Measurements from ENCODE around the gene TRAPPC12.
"Not testable (repeated sequence)": the region's sequence is repeated elsewhere in the genome, so short reads cannot be mapped to it uniquely, and the experiment has no call there.

Gene TRAPPC12

GRCh38 chr2:3433776-3434400, 54.4 kb downstream of the TRAPPC12 start:
- DNase-seq: no peak

- DNase-seq: no peak
Observed at GRCh38 chr2:3434654-3435053, 55.2 kb downstream of the TRAPPC12 start.

GRCh38 chr2:3435445-3435844, 56.0 kb downstream of the TRAPPC12 start:
- peak; percentile 75 for DNase-seq

- no peak for DNase-seq
Observed at GRCh38 chr2:3440477-3440876, 61.0 kb downstream of the TRAPPC12 start.

GRCh38 chr2:3441465-3441864, 62.0 kb downstream of the TRAPPC12 start:
- DNase-seq: no peak

- no peak for DNase-seq
Observed at GRCh38 chr2:3442185-3442584, 62.7 kb downstream of the TRAPPC12 start.

GRCh38 chr2:3443083-3443482, 63.6 kb downstream of the TRAPPC12 start:
- no peak for DNase-seq

- no peak for DNase-seq
Observed at GRCh38 chr2:3443506-3444084, 64.1 kb downstream of the TRAPPC12 start.

- DNase-seq: no peak
Observed at GRCh38 chr2:3445891-3446290, 66.4 kb downstream of the TRAPPC12 start.

GRCh38 chr2:3446381-3446780, 66.9 kb downstream of the TRAPPC12 start:
- no peak for DNase-seq

GRCh38 chr2:3447186-3447585, 67.7 kb downstream of the TRAPPC12 start:
- DNase-seq: not testable (repeated sequence)

- peak; percentile 89 for DNase-seq
Observed at GRCh38 chr2:3447789-3448317, 68.4 kb downstream of the TRAPPC12 start.

- DNase-seq: not testable (repeated sequence)
Observed at GRCh38 chr2:3448441-3448911, 69.0 kb downstream of the TRAPPC12 start.

- DNase-seq: no peak
Observed at GRCh38 chr2:3449086-3449485, 69.6 kb downstream of the TRAPPC12 start.

- DNase-seq: no peak
Observed at GRCh38 chr2:3449936-3450335, 70.4 kb downstream of the TRAPPC12 start.

- DNase-seq: no peak
Observed at GRCh38 chr2:3450385-3451010, 71.0 kb downstream of the TRAPPC12 start.

GRCh38 chr2:3451169-3451568, 71.7 kb downstream of the TRAPPC12 start:
- no peak for DNase-seq

- DNase-seq: no peak
Observed at GRCh38 chr2:3451926-3452671, 72.6 kb downstream of the TRAPPC12 start.

- no peak for DNase-seq
Observed at GRCh38 chr2:3453190-3453999, 73.9 kb downstream of the TRAPPC12 start.

GRCh38 chr2:3454005-3454404, 74.5 kb downstream of the TRAPPC12 start:
- not testable (repeated sequence) for DNase-seq

GRCh38 chr2:3454802-3455201, 75.3 kb downstream of the TRAPPC12 start:
- no peak for DNase-seq

- DNase-seq: no peak
Observed at GRCh38 chr2:3456125-3456524, 76.6 kb downstream of the TRAPPC12 start.
